Heart right ventricle (tissue), 16 donors: ENCODE data around the gene GAS5. TPM values are rescaled to one million over a fixed set of nuclear protein-coding genes. Genes with fewer than 3 reads are reported as not detected.

Experiments used
- ATAC-seq, 8 donors: fragments of 200-7000 bp; cut with Tn5 transposase; one replicate each; pipeline ENCODE4 v1.9.1; 2020; ENCODE audit warnings: mild to moderate bottlenecking in 8 of 8, moderate library complexity in 8 of 8, moderate number of reproducible peaks in 1 of 8
- DNase-seq, 2 donors: peaks; one replicate each; pipeline ENCODE4 v3.0.0-alpha.2; 2020
- H3K27ac ChIP-seq, 10 donors: fragments of 200-600 bp; sonication (generic) in 2 of 10; one replicate each; pipeline versions ENCODE4 v1.5.0 to v1.8.0; 2020 to 2022; ENCODE audit warnings: mild to moderate bottlenecking in 3 of 10
- H3K27me3 ChIP-seq, 7 donors: fragments of 200-600 bp; one replicate each; pipeline ENCODE4 v1.8.0; 2021 to 2022; ENCODE audit warnings: mild to moderate bottlenecking in 2 of 7
- H3K36me3 ChIP-seq, 9 donors: fragments of 200-600 bp; sonication (generic) in 1 of 9; one replicate each; pipeline versions ENCODE4 v1.5.0 to v1.8.0; 2020 to 2022; ENCODE audit warnings: mild to moderate bottlenecking in 2 of 9
- H3K4me1 ChIP-seq, 9 donors: fragments of 200-600 bp; sonication (generic) in 1 of 9; one replicate each; pipeline versions ENCODE4 v1.5.0 to v1.8.0; 2020 to 2022; ENCODE audit warnings: mild to moderate bottlenecking in 4 of 9
- H3K4me3 ChIP-seq, 10 donors: fragments of 200-600 bp; sonication (generic) in 2 of 10; one replicate each; pipeline versions ENCODE4 v1.5.0 to v1.8.0; 2020 to 2022; ENCODE audit warnings: mild to moderate bottlenecking in 7 of 10, moderate library complexity in 2 of 10
- H3K9me3 ChIP-seq, 11 donors: fragments of 200-600 bp in 10 of 11; sonication (generic) in 2 of 11; one replicate each; pipeline versions ENCODE4 v1.5.0 to v1.8.0; 2013 to 2022; ENCODE audit warnings: mild to moderate bottlenecking in 2 of 11, control low read depth in 1 of 11, moderate library complexity in 1 of 11
- WGBS, 2 donors: extraction: QIAGEN DNeasy Blood & Tissue Kit; methylation state at CpG; one replicate each; pipeline ENCODE4 v1.1.7; 2013; ENCODE audit warnings: inconsistent platforms in 1 of 2; 5-methylcytosine and 5-hydroxymethylcytosine counted together
- intact Hi-C, 10 donors: fragments of 100-400 bp; cut with DNase I; formaldehyde crosslinking; loops; one replicate each; pipeline versions ENCODE4 v1.11.1 to v1.14.2; 2022
- polyA plus RNA-seq, 2 donors: library from polyadenylated mRNA; stranded (reverse); fragments of 200-250 nt; gene quantifications; one replicate each; pipeline ENCODE4 v1.2.3, GENCODE V29; 2013
- total RNA-seq, 10 donors: library from RNA; stranded (reverse); fragmentation: NEBNext Ultra II Directional in 3 of 10; extraction: Animal tissue kit (Norgen Biotek cat#: 25700) in 3 of 10; gene quantifications; one replicate each; pipeline versions ENCODE4 v1.2.1 to v1.2.4, GENCODE V29; 2021 to 2023
- TF ChIP-seq, protein P1 (sequence below), 9 donors: fragments of 200-600 bp; sonication (generic) in 2 of 9; IDR thresholded peaks; one replicate each; pipeline versions ENCODE4 v1.5.0 to v1.8.0; 2021 to 2022; ENCODE audit warnings: antibody characterized with exemption in 9 of 9, mild to moderate bottlenecking in 5 of 9, moderate library complexity in 1 of 9
- donor health status: Arrhythmogenic right ventricular cardiomyopathy.
- donor health status: ischemic (EF 13 %, LVEDD 7.1; RV severe dilation, severe dysfunction).
- donor health status: healthy with polysubstance abuse.
- donor health status: DM: no; HTN: yes; CAD: no.
- donor health status: DM: no; HTN: no; CAD: no.
- donor health status: ischemic (EF 25% LVEDD 6.9; RV normal size, moderate dysfunction).
- donor health status: ischemic (EF 25% LVEDD 5.7; RV mildly dilated, moderate dysfunction).
- donor health status: healthy.
- donor health status: DM: yes; HTN: yes; CAD: no.
- donor health status: Ischemic cardiomyopathy.
- donor health status: ischemic (EF 35%, LVEDD 5.7; RV mildly dilated, moderate dysfunction).
- donor health status: nonischemic (EF 11% LVEDD 7.7; RV severe dilation, severe dysfunction).
- donor health status: DM: yes; HTN: yes; CAD: no.
- donor health status: PGD.
- donor health status: ischemic (EF 29% LVEDD 5.4; RV normal size, mild dysfunction).
- donor health status: nonischemic (EF 23%, LVEDD 6.1; RV moderate dilation, normal function).

GAS5 gene
- total and polyA plus RNA-seq, 12 donors: 33.1 to 151 (median 45.5) TPM

DNA sequence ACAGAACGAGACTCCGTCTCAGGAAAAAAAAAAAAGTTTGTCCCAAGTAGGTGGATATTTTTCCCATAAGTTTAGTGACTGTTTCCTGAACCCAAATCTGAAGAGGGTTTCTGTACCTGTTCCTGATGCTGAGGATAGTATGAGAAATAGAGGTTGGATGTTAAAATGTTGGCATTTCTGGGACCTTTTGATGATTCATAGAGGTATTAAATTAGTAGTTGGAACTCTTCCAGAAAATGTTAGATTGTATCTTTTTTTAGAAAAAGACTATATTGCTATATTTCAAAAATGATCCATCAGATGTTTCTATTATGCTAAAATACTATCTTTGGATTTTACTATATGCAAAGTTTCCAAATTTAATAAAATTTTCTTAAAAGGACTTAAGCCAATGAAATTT lies 40.2 kb downstream of the GAS5 start:
- H3K36me3 ChIP-seq: peaks cover 0 to 46% (median 16%) of the 10 kb centered on the region in 9 donors
- H3K27me3 ChIP-seq: no peaks in the 10 kb centered on the region
- no peak overlapping the region for H3K27ac ChIP-seq
- 89 to 96% methylated on average over 2 of the region's 2 CpGs for WGBS, 2 donors
- no peak overlapping the region for H3K4me3 ChIP-seq
- TF ChIP-seq, protein P1, sequence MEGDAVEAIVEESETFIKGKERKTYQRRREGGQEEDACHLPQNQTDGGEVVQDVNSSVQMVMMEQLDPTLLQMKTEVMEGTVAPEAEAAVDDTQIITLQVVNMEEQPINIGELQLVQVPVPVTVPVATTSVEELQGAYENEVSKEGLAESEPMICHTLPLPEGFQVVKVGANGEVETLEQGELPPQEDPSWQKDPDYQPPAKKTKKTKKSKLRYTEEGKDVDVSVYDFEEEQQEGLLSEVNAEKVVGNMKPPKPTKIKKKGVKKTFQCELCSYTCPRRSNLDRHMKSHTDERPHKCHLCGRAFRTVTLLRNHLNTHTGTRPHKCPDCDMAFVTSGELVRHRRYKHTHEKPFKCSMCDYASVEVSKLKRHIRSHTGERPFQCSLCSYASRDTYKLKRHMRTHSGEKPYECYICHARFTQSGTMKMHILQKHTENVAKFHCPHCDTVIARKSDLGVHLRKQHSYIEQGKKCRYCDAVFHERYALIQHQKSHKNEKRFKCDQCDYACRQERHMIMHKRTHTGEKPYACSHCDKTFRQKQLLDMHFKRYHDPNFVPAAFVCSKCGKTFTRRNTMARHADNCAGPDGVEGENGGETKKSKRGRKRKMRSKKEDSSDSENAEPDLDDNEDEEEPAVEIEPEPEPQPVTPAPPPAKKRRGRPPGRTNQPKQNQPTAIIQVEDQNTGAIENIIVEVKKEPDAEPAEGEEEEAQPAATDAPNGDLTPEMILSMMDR (IDR thresholded peaks at IDR 0.05): no peak
- H3K9me3 ChIP-seq: no peaks in the 10 kb centered on the region
- DNase-seq: no peak
- peaks cover 0 to 34% (median 7%) of the 10 kb centered on the region in 9 donors for H3K4me1 ChIP-seq
- intact Hi-C loops: loop anchor here in 7 of 10 donors (5.0 to 10.0 kb wide), 4 partner anchors 40 to 1083 kb away; partner anchors contain the start of genes GAS5 (in 1 of the 7) and ZBTB37 (in 1 of the 7)
- no peak for ATAC-seq

DNA sequence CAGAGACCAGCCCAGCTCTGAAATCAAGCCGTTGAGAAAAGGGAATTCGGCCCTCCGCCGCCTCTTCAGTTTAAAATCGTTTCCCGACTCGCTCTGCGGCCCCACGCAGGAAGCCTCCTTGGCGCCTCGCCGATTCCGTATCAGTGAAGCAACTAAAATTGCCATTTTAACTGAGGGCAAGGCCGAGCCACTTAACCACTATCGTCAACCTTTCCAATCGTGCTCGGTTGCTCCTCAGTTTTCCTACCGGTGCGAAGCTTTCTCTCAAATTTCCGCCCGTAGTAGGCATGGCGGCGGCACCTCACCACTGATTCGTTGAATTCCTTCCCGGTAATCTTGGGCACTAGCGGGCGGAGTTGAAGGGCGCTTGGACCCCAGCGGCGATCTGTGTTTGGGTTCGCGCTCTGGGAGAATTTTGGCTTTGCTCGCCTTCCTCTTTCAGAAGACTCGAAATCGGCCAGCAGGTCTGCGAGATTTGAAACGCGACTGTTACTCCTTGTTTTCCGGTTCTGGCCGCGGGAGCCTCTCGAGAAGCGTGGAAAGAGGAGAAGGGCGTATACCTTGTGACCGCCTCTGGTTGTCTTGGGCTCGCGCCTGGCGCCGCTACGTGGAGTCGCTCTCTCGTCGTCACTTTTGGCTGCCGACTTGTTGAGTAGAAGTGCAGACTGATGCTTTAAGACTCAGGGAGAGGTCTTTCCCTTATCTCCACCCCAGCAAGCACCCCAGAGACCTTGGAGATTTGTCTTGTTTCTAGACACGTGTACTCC lies 43.3 kb downstream of the GAS5 start, which contains the start of the genes CENPL and DARS2:
Gene CENPL (minus strand): TSS at position 569 of the 767 bp plus-strand sequence. CDS start 13,584 bp downstream, outside the sequence.
Gene DARS2 (plus strand): TSS at position 359 of the 767 bp plus-strand sequence. CDS start 557 bp downstream, outside the sequence.
- H3K27me3 ChIP-seq: no peaks in the 10 kb centered on the region
- H3K36me3 ChIP-seq: peaks cover 0 to 15% (median 0%) of the 10 kb centered on the region in 9 donors
- H3K9me3 ChIP-seq: no peaks in the 10 kb centered on the region
- H3K27ac ChIP-seq: peak within 1 kb of the TSS; percentile 77 to 95 (median 92)
- TF ChIP-seq, protein P1 (IDR thresholded peaks at IDR 0.05): no peak
- peaks cover 0 to 36% (median 7%) of the 10 kb centered on the region in 9 donors for H3K4me1 ChIP-seq
- ATAC-seq (peak; percentile 96 to 100 (median 99)), DNase-seq (peak; percentile 96 to 98)
- intact Hi-C loops: loop anchor here (1.0 to 10.0 kb wide), 12 partner anchors 42 to 1080 kb away; partner anchors contain the start of genes PRDX6 (in 3 of the 10), GAS5 (in 2 of the 10) and ZBTB37 (in 1 of the 10)
- 0% methylated on average over 55 of the region's 55 CpGs for WGBS, 2 donors
- peak within 1 kb of the TSS; percentile 56 to 93 (median 71) for H3K4me3 ChIP-seq

DNA sequence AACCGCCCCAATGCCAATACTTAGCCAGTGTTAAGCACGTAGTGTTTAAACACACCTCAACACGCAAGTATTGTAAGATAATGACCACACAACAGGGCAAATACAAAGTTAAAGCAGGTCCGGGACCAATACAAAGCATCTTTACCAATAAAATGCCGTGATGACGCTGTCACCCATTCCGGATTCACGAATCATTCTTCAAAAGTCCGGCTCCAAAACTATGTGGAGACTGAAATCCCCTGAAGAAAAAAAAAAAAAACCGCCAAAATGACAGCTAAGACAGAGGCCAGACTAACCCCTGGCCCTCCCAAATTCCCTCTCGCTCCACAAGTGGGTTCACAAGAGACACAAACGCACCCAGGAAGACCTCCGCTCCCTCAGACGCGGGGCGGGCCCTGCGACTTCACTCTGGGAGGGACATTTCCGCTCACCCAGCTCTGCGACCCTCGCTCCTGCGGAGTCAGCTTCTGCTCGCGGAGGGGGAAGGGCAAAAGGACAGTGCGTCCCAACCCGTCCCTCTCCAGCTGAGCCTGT lies 43.9 kb downstream of the GAS5 start:
- intact Hi-C loops: loop anchor here (1.0 to 10.0 kb wide), 10 partner anchors 43 to 1079 kb away; partner anchors contain the start of genes PRDX6 (in 3 of the 10) and GAS5 (in 1 of the 10)
- WGBS, 2 donors: 0 to 1% methylated on average over 25 of the region's 25 CpGs
- DNase-seq: no peak
- Histone ChIP-seq H3K27ac (peak overlapping the region; percentile 4 to 95 (median 92)), H3K36me3 (peaks cover 0 to 11% (median 0%) of the 10 kb centered on the region in 9 donors), H3K27me3 (no peaks in the 10 kb centered on the region), H3K4me1 (peaks cover 0 to 36% (median 7%) of the 10 kb centered on the region in 9 donors), H3K4me3 (peak overlapping the region; percentile 56 to 93 (median 71)), H3K9me3 (no peaks in the 10 kb centered on the region)
- TF ChIP-seq, protein P1 (IDR thresholded peaks at IDR 0.05): no peak
- peak in 1 of 8 donors; percentile 11 for ATAC-seq

DNA sequence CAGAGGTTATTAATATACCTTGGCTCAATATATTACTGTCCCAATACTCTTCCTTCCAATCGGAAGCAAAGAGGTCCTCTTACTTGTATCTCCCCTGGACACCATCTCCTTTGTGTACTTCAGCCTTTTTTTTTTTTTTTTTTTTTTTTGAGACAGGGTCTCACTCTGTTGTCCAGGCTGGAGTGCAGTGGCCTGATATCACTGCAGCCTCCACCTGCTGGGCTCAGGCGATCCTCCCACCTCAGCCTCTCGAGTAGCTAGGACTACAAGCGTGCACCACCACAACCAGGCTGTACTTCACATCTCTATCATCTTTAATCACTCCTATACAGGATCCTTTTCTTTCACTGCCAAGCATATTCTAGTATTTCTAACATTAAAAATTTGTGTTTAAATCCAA lies 46.1 kb downstream of the GAS5 start:
- no peak for DNase-seq
- TF ChIP-seq, protein P1 (IDR thresholded peaks at IDR 0.05): no peak
- Histone ChIP-seq H3K4me3 (no peak overlapping the region), H3K27me3 (no peaks in the 10 kb centered on the region), H3K4me1 (peaks cover 0 to 28% (median 7%) of the 10 kb centered on the region in 9 donors), H3K27ac (no peak overlapping the region), H3K36me3 (peaks cover 0 to 15% (median 0%) of the 10 kb centered on the region in 9 donors), H3K9me3 (no peaks in the 10 kb centered on the region)
- ATAC-seq: no peak
- WGBS, 2 donors: 95 to 97% methylated on average over 4 of the region's 4 CpGs
- intact Hi-C loops: loop anchor here in 8 of 10 donors (5.0 to 10.0 kb wide), 6 partner anchors 104 to 1077 kb away; partner anchors contain the start of gene PRDX6 (in 2 of the 8)
